Measurements from ENCODE around the gene GAPDH. TPM values are rescaled to one million over a fixed set of nuclear protein-coding genes. Genes with fewer than 3 reads are reported as not detected.
"Not testable (repeated sequence)": the region's sequence is repeated elsewhere in the genome, so short reads cannot be mapped to it uniquely, and the experiment has no call there.

GAPDH gene
- polyA plus RNA-seq, 3 donors = 2,032 to 2,404 (median 2,056) TPM

DNA sequence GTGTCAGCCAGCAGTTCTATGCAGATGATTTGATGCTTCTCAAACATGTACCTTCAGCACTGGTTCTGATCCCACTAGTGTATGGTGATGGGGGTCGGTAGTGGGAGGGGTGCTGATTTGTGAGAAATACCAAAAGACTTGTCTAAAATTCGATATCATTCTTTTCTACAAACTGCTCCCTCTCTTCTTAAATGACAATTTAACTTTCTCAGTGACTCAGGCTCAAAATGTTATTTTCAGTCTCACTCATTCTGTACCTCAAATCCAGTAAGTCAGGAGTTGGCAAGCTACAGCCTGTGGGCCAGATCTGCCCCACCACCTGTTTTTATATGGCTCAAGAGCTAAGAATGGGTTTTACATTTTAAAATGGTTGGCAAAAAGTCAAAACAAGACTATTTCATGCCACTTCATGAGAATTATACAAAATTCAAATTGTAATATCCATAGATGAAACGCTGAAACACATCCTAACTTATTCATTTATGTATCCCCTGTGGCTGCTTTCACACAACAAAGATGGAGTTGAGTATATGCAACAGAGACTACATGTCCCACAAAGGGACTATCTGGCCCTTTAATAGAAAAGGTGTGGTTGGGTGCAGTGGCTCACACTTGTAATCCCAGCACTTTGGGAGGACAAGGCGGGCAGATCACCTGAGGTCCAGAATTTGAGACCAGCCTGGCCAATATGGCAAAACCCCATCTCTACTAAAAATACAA, 40.4 kb downstream of the GAPDH start:
- DNase-seq (ENCODE audit: extremely low read depth in 1 of 11, low read depth in 9 of 11, low spot score in 4 of 11) = no peak

DNA sequence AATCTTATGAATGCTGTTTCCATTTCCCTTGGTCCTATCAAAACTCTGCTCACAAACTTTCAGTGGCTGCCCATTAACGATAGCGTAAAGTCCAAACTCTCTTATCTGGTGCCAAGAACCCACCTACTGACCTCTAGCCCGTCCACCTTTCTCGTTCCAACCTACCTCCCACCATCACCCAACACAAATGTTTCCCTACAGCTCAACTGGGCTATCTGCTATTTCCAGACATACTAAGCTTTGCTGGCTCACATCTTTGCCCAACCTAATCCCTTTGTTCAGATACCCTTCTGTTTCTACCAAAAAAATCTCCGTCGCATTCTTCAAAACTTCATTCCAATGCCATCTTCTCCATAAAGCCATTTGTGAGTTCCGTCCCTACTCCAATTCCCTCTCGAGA, 41.3 kb downstream of the GAPDH start:
- DNase-seq (ENCODE audit: extremely low read depth in 1 of 11, low read depth in 9 of 11, low spot score in 4 of 11) = no peak

DNA sequence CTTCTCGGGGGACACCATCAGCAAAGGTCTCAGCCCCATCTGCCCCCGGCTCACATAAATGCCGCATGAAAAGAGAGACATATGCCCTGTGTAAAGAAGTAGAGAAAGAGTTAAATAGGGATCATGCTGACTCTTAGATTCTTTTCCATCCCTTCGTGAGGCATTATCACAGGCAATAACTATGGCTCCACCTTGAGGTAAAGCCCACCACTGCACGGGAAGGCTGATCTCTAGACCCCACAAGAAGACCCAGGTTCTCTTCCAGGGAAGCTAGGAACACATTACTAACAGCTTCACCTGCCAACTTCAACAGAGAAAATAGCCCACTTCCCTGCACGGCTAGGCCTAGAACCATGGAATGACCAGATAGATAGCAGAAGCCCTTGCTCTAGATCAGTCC, 47.9 kb downstream of the GAPDH start:
- DNase-seq (ENCODE audit: extremely low read depth in 1 of 11, low read depth in 9 of 11, low spot score in 4 of 11) = no peak

DNA sequence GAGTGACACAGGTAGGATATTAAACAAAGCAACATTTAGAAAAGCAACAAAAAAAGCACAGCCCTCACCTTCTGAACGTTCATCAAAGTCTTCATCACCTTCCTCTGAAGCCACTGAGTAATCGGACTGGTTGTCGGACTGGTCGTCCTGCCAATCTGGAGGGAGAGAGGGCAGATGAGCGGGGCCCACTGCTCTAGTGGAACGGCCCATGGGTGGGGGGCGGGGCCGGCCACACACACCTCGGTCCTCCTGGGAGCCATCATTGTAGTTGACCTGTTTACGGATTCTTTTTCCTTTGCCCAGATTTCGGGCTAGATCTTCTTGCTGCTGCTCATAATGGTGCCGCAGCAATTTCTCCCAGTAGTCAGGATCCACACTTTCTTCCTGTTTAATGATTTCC, 48.6 kb downstream of the GAPDH start:
- DNase-seq (ENCODE audit: extremely low read depth in 1 of 11, low read depth in 9 of 11, low spot score in 4 of 11) = no peak

DNA sequence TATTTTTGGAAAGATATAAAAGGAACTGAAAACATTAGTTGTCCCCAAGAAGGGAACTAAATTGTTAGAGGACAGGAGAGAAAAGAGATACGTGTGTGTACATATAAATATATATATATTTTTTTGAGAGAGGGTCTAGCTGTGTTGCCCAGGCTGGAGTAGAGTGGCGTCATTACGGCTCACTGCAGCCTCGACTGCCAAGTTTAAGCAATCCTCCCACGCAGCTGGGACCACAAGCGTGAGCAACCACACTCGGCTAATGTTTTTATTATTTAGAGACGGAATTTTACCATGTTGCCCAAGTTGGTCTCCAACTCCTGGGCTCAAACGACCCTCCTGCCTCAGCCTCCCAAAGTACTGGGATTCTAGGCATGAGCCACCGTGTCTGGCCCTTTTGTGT, 50.0 kb downstream of the GAPDH start:
- no peak for DNase-seq (ENCODE audit: extremely low read depth in 1 of 11, low read depth in 9 of 11, low spot score in 4 of 11)

DNA sequence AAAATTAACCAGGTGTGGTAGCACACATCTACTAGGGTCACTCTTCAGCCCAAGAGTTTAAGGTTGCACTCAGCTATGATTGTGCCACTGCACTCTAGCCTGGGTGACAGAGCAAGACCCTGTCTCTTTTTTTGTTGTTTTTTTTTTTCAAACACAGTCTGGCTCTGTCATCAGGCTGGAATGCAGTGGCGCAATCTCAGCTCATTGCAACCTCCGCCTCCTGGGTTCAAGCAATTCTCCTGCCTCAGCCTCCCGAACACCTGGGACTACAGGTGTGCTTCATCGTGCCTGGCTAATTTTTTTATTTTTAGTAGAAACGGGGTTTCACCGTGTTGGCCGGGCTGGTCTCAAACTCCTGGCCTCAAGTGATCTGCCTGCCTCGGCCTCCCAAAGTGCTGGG, 52.3 kb downstream of the GAPDH start:
- DNase-seq (ENCODE audit: extremely low read depth in 1 of 11, low read depth in 9 of 11, low spot score in 4 of 11) = not testable (repeated sequence)

Other genes starting within 250 kb of the GAPDH start
- gene PLEKHG6, start 223.8 kb upstream of the GAPDH start, polyA plus RNA-seq (ENCODE audit: insufficient read length in 3 of 3) = 1 to 10 TPM; 3.4 to 4.9 (median 4.1) TPM
- gene TNFRSF1A, start 192.4 kb upstream of the GAPDH start, polyA plus RNA-seq (ENCODE audit: insufficient read length in 3 of 3) = 10 to 100 TPM; 77.6 to 93.0 (median 88.0) TPM
- gene SCNN1A, start 159.0 kb upstream of the GAPDH start, polyA plus RNA-seq (ENCODE audit: insufficient read length in 3 of 3) = 10 to 100 TPM; 64.1 to 91.6 (median 68.0) TPM
- 10 to 100 TPM; 52.6 to 71.7 (median 65.2) TPM for gene LTBR, start 150.4 kb upstream of the GAPDH start, polyA plus RNA-seq (ENCODE audit: insufficient read length in 3 of 3)
- 1 to 10 TPM in 2 of 3 donors, under 1 TPM in 1; 0.40 to 2.2 (median 1.3) TPM for gene CD27, start 89.6 kb upstream of the GAPDH start, polyA plus RNA-seq (ENCODE audit: insufficient read length in 3 of 3)
- gene TAPBPL, start 82.5 kb upstream of the GAPDH start, polyA plus RNA-seq (ENCODE audit: insufficient read length in 3 of 3) = 10 to 100 TPM; 14.6 to 23.7 (median 14.8) TPM
- 10 to 100 TPM; 10.3 to 12.6 (median 11.5) TPM for gene VAMP1, start 63.8 kb upstream of the GAPDH start, polyA plus RNA-seq (ENCODE audit: insufficient read length in 3 of 3)
- gene MRPL51, start 41.3 kb upstream of the GAPDH start, polyA plus RNA-seq (ENCODE audit: insufficient read length in 3 of 3) = 100 to 1,000 TPM; 143 to 183 (median 174) TPM
- 10 to 100 TPM; 63.8 to 69.8 (median 69.5) TPM for gene NCAPD2, start 40.4 kb upstream of the GAPDH start, polyA plus RNA-seq (ENCODE audit: insufficient read length in 3 of 3)
- 10 to 100 TPM; 12.8 to 18.2 (median 17.6) TPM for gene IFFO1, start 21.5 kb downstream of the GAPDH start, polyA plus RNA-seq (ENCODE audit: insufficient read length in 3 of 3)
- 10 to 100 TPM; 24.5 to 30.7 (median 29.3) TPM for gene NOP2, start 33.8 kb downstream of the GAPDH start, polyA plus RNA-seq (ENCODE audit: insufficient read length in 3 of 3)
- 100 to 1,000 TPM; 294 to 313 (median 295) TPM for gene CHD4, start 72.9 kb downstream of the GAPDH start, polyA plus RNA-seq (ENCODE audit: insufficient read length in 3 of 3)
- 1 to 10 TPM in 2 of 3 donors, under 1 TPM in 1; 0.96 to 1.5 (median 1.3) TPM for gene LPAR5, start 101.4 kb downstream of the GAPDH start, polyA plus RNA-seq (ENCODE audit: insufficient read length in 3 of 3)
- 1 to 10 TPM; 3.1 to 6.8 (median 4.9) TPM for gene ACRBP, start 112.9 kb downstream of the GAPDH start, polyA plus RNA-seq (ENCODE audit: insufficient read length in 3 of 3)
- 100 to 1,000 TPM; 111 to 118 (median 112) TPM for gene ING4, start 128.6 kb downstream of the GAPDH start, polyA plus RNA-seq (ENCODE audit: insufficient read length in 3 of 3)
- 10 to 100 TPM; 87.2 to 99.6 (median 91.3) TPM for gene ZNF384, start 154.9 kb downstream of the GAPDH start, polyA plus RNA-seq (ENCODE audit: insufficient read length in 3 of 3)
- gene PIANP, start 166.3 kb downstream of the GAPDH start, polyA plus RNA-seq (ENCODE audit: insufficient read length in 3 of 3) = 10 to 100 TPM; 11.7 to 14.0 (median 13.0) TPM
- 10 to 100 TPM; 61.5 to 70.2 (median 65.1) TPM for gene COPS7A, start 189.5 kb downstream of the GAPDH start, polyA plus RNA-seq (ENCODE audit: insufficient read length in 3 of 3)
- 100 to 1,000 TPM; 194 to 227 (median 210) TPM for gene MLF2, start 218.6 kb downstream of the GAPDH start, polyA plus RNA-seq (ENCODE audit: insufficient read length in 3 of 3)
- gene PTMS, start 231.8 kb downstream of the GAPDH start, polyA plus RNA-seq (ENCODE audit: insufficient read length in 3 of 3) = 100 to 1,000 TPM; 513 to 676 (median 531) TPM
- gene LAG3, start 238.0 kb downstream of the GAPDH start, polyA plus RNA-seq (ENCODE audit: insufficient read length in 3 of 3) = 1 to 10 TPM; 1.9 to 2.1 (median 2.1) TPM

All from renal cortex interstitium (tissue), 11 donors.